Mucosa of descending colon (tissue), 3 donors: ENCODE measurements around the gene GPM6B. TPM values are rescaled to one million over a fixed set of nuclear protein-coding genes. Genes with fewer than 3 reads are reported as not detected.

Experiments used
- ATAC-seq: fragments of 200-7000 bp; cut with Tn5 transposase; one replicate; pipeline ENCODE4 v1.9.1; 2020; ENCODE audit warnings: mild to moderate bottlenecking, moderate library complexity
- DNase-seq, 3 donors: peaks; one replicate each; pipeline ENCODE4 v3.0.0-alpha.2; 2020
- H3K36me3 ChIP-seq: fragments of 200-600 bp; one replicate; pipeline ENCODE4 v1.8.0; 2021; ENCODE audit warnings: low read depth, mild to moderate bottlenecking
- H3K4me1 ChIP-seq: fragments of 200-600 bp; one replicate; pipeline ENCODE4 v1.8.0; 2021; ENCODE audit warnings: low read depth, mild to moderate bottlenecking
- H3K4me3 ChIP-seq: fragments of 200-600 bp; one replicate; pipeline ENCODE4 v1.8.0; 2021; ENCODE audit warnings: mild to moderate bottlenecking
- H3K9me3 ChIP-seq: fragments of 200-600 bp; one replicate; pipeline ENCODE4 v1.8.0; 2021; ENCODE audit warnings: mild to moderate bottlenecking
- intact Hi-C, 2 donors: fragments of 100-400 bp; cut with DNase I in 1 of 2; cut with micrococcal nuclease in 1 of 2; formaldehyde crosslinking; loops; one replicate each; pipeline versions ENCODE4 v1.11.0 to v1.11.1; 2022; cut with DNase I, micrococcal nuclease
- total RNA-seq, 3 donors: library from RNA; stranded (reverse); fragmentation: NEBNext Ultra II Directional in 2 of 3; extraction: Animal tissue kit (Norgen Biotek cat#: 25700) in 2 of 3; gene quantifications; one replicate each; pipeline versions ENCODE4 v1.2.1 to v1.2.4, GENCODE V29; 2021 to 2023
- TF ChIP-seq, protein P1 (sequence below): fragments of 200-600 bp; IDR thresholded peaks from one replicate; pipeline ENCODE4 v1.8.0; 2022; ENCODE audit warnings: antibody characterized with exemption, mild to moderate bottlenecking
- donor health status: DM: no; HTN: no; CAD: no; lungs with moderate emphysema.
- donor health status: DM: no; HTN: no; CAD: no.
- donor health status: DM: no; HTN: yes; CAD: no.

The GPM6B gene
- total RNA-seq, 3 donors from 2014 or later: 1.3 to 34.1 (median 4.4) TPM

DNA sequence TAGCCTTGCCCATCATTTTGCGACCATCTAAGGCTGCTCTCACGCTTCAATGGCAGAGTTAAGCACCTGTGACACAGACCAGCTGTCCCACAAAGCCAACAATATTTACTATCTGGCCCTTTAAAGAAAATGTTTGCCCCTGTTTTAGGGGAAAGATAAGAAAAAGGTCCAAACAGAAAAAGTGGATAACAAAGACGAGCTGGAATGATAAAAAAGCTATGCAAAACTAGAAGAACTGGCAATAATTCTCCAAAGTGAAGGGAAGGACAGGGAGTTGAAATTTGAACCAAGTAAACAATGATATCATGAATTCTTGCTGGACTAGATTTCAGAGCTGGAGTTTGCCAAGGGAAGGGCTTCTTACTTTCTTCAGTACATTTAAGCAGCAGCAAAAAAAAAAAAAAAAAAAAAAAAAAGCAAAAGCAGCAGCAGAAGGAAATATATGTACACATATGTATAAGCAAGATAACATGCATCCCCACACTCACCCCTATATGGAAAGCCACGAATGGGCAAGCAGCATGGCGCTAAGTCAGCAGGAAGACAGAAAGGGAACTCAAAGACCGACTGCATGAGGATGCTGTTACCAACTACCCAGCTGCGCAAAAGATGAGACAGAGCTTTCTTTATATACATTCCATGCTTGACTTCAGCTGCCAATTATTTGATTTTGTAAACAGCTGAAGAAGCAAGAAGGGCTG lies 94.9 kb downstream of the GPM6B start:
- DNase-seq: no peak
- TF ChIP-seq, protein P1, sequence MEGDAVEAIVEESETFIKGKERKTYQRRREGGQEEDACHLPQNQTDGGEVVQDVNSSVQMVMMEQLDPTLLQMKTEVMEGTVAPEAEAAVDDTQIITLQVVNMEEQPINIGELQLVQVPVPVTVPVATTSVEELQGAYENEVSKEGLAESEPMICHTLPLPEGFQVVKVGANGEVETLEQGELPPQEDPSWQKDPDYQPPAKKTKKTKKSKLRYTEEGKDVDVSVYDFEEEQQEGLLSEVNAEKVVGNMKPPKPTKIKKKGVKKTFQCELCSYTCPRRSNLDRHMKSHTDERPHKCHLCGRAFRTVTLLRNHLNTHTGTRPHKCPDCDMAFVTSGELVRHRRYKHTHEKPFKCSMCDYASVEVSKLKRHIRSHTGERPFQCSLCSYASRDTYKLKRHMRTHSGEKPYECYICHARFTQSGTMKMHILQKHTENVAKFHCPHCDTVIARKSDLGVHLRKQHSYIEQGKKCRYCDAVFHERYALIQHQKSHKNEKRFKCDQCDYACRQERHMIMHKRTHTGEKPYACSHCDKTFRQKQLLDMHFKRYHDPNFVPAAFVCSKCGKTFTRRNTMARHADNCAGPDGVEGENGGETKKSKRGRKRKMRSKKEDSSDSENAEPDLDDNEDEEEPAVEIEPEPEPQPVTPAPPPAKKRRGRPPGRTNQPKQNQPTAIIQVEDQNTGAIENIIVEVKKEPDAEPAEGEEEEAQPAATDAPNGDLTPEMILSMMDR: no peak
- intact Hi-C loops: no loop called here

DNA sequence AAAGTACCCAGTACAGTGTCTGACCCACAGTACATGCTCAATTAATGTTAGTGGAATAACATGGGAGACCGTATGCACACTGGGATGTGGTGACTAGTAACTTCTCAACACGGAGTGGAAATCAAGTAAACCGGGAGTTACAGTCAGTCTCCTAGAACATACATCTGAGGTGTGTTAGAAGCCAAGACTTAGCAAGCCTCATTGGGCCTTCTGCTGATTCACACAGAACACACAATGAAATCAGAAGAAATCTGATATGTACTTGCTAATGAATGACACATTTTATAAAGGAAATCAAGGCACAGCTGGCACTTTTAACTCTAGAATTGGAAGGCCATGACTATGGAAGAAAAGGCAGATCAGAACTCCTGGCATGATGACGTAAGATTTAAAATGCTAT lies 95.5 kb downstream of the GPM6B start:
- Histone ChIP-seq H3K4me1 (no peaks in the 10 kb centered on the region), H3K36me3 (no peaks in the 10 kb centered on the region), H3K9me3 (no peaks in the 10 kb centered on the region), H3K4me3 (no peak overlapping the region)
- no peak for ATAC-seq
- no peak for DNase-seq
- intact Hi-C loops: no loop called here
- TF ChIP-seq, protein P1: no peak

More for the DNA sequence above, 94.9 kb downstream of the GPM6B start:
- Histone ChIP-seq H3K4me1 (no peaks in the 10 kb centered on the region), H3K9me3 (no peaks in the 10 kb centered on the region), H3K36me3 (no peaks in the 10 kb centered on the region), H3K4me3 (no peak overlapping the region)
- peak; percentile 53 for ATAC-seq

Other genes starting within 250 kb of the GPM6B start
- gene EGFL6, start 247.5 kb downstream of the GPM6B start, total RNA-seq: under 1 TPM in 1 of 3 donors, not detected in 2; 0.29 TPM
- gene TCEANC, start 164.0 kb downstream of the GPM6B start, total RNA-seq: 1 to 10 TPM; 4.0 to 5.3 (median 4.8) TPM
- gene RAB9A, start 128.0 kb downstream of the GPM6B start, total RNA-seq: 10 to 100 TPM; 38.1 to 49.5 (median 40.8) TPM
- 10 to 100 TPM; 13.1 to 20.4 (median 18.5) TPM for gene TRAPPC2, start 82.5 kb downstream of the GPM6B start, total RNA-seq
- 10 to 100 TPM; 26.0 to 49.4 (median 32.6) TPM for gene OFD1, start 82.3 kb downstream of the GPM6B start, total RNA-seq
- 10 to 100 TPM; 13.5 to 15.9 (median 14.9) TPM for gene GEMIN8, start 212.8 kb upstream of the GPM6B start, total RNA-seq